ENCODE measurements around the gene PANK1.

PANK1 gene

GRCh38 chr10:89600041-89600440, 45.0 kb downstream of the PANK1 start:
- Histone ChIP-seq H3K4me2 (ENCODE audit: insufficient read depth, low read length, poor library complexity, severe bottlenecking) (no peak overlapping the region), H3K18ac (ENCODE audit: low read length) (no peak overlapping the region), H3K23ac (ENCODE audit: low read depth, low read length, poor library complexity) (no peak overlapping the region), H3K4me3 (ENCODE audit: low read length in 2 of 2) (no peak overlapping the region), H2AFZ (ENCODE audit: low read length) (no peak overlapping the region), H3K79me1 (ENCODE audit: low read depth, low read length) (no peaks in the 10 kb centered on the region), H3K27me3 (ENCODE audit: control insufficient read depth in 3 of 3, insufficient read depth in 3 of 3, low read depth in 1 of 3, low read length in 3 of 3) (no peaks in the 10 kb centered on the region), H3K9me3 (replicated peaks in 1 of 2; ENCODE audit: control insufficient read depth in 2 of 2, insufficient read depth in 1 of 2, low read depth in 1 of 2, low read length in 2 of 2) (no peaks in the 10 kb centered on the region), H2BK15ac (ENCODE audit: low read length) (no peak overlapping the region), H3K27ac (replicated peaks; ENCODE audit: low read length) (no peak overlapping the region), H3K14ac (ENCODE audit: low read length) (no peak overlapping the region), H2AK5ac (ENCODE audit: low read depth, low read length) (no peak overlapping the region), H2BK12ac (ENCODE audit: low read length) (no peak overlapping the region), H4K8ac (ENCODE audit: low read depth, low read length) (no peak overlapping the region), H3K36me3 (replicated peaks in 1 of 2; ENCODE audit: control insufficient read depth in 2 of 2, insufficient read depth in 2 of 2, low read length in 2 of 2) (peaks cover 9 to 83% of the 10 kb centered on the region in 2 donors), H2BK5ac (ENCODE audit: low read length) (no peak overlapping the region), H3K4ac (ENCODE audit: low read length) (no peak overlapping the region), H2BK120ac (ENCODE audit: low read depth, low read length) (no peak overlapping the region), H3K4me1 (ENCODE audit: control insufficient read depth in 2 of 2, insufficient read depth in 1 of 2, low read depth in 1 of 2, low read length in 2 of 2) (no peaks in the 10 kb centered on the region), H4K91ac (ENCODE audit: low read depth, low read length, poor library complexity) (no peak overlapping the region), H3K9ac (ENCODE audit: low read depth, low read length, poor library complexity) (no peak overlapping the region)
- no CpG with 5 or more reads among the region's 3 CpGs for WGBS, 2 donors (ENCODE audit: extremely low coverage in 2 of 2, insufficient read length in 2 of 2, insufficient replicate concordance in 1 of 2)
- DNase-seq (ENCODE audit: low spot score), result no peak

GRCh38 chr10:89593043-89593442, 52.0 kb downstream of the PANK1 start:
- Histone ChIP-seq H3K23ac (ENCODE audit: low read depth, low read length, poor library complexity) (no peak overlapping the region), H3K36me3 (replicated peaks in 1 of 2; ENCODE audit: control insufficient read depth in 2 of 2, insufficient read depth in 2 of 2, low read length in 2 of 2) (peaks cover 6 to 92% of the 10 kb centered on the region in 2 donors), H4K91ac (ENCODE audit: low read depth, low read length, poor library complexity) (no peak overlapping the region), H3K18ac (ENCODE audit: low read length) (no peak overlapping the region), H3K79me1 (ENCODE audit: low read depth, low read length) (no peaks in the 10 kb centered on the region), H3K27me3 (ENCODE audit: control insufficient read depth in 3 of 3, insufficient read depth in 3 of 3, low read depth in 1 of 3, low read length in 3 of 3) (no peaks in the 10 kb centered on the region), H2BK120ac (ENCODE audit: low read depth, low read length) (no peak overlapping the region), H2BK15ac (ENCODE audit: low read length) (no peak overlapping the region), H2AK5ac (ENCODE audit: low read depth, low read length) (no peak overlapping the region), H3K4me1 (ENCODE audit: control insufficient read depth in 2 of 2, insufficient read depth in 1 of 2, low read depth in 1 of 2, low read length in 2 of 2) (peaks cover 0 to 2% of the 10 kb centered on the region in 2 donors), H2BK5ac (ENCODE audit: low read length) (no peak overlapping the region), H3K4me3 (ENCODE audit: low read length in 2 of 2) (no peak overlapping the region), H3K14ac (ENCODE audit: low read length) (no peak overlapping the region), H3K4ac (ENCODE audit: low read length) (no peak overlapping the region), H2BK12ac (ENCODE audit: low read length) (no peak overlapping the region), H4K8ac (ENCODE audit: low read depth, low read length) (no peak overlapping the region), H3K4me2 (ENCODE audit: insufficient read depth, low read length, poor library complexity, severe bottlenecking) (no peak overlapping the region), H3K9ac (ENCODE audit: low read depth, low read length, poor library complexity) (no peak overlapping the region), H3K27ac (replicated peaks; ENCODE audit: low read length) (no peak overlapping the region), H2AFZ (ENCODE audit: low read length) (no peak overlapping the region), H3K9me3 (replicated peaks in 1 of 2; ENCODE audit: control insufficient read depth in 2 of 2, insufficient read depth in 1 of 2, low read depth in 1 of 2, low read length in 2 of 2) (peaks cover 0 to 8% of the 10 kb centered on the region in 2 donors)
- WGBS, 2 donors (ENCODE audit: extremely low coverage in 2 of 2, insufficient read length in 2 of 2, insufficient replicate concordance in 1 of 2), result no CpG with 5 or more reads among the region's 10 CpGs
- DNase-seq (ENCODE audit: low spot score), result no peak

DNA sequence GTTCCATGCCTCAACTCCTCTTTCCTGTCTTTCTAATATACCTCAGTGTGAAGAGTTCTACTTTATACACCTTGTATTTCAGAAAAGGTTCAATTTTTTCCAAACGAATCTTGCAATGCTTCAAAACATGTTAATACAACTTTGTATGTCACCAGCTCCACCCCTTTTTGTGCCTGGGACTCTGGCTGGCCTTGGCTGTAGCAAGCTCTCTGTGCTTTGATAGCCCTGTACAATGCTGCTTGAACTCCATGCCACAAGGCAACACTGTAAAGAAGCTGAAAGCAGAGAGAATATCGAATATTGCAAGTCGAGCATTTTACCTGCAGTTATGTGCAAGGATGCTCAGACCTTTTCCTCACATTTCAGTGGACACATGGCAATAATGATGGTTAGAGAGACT, 52.5 kb downstream of the PANK1 start:
- Histone ChIP-seq H3K4ac (ENCODE audit: low read length) (no peak overlapping the region), H2AFZ (ENCODE audit: low read length) (no peak overlapping the region), H2BK12ac (ENCODE audit: low read length) (no peak overlapping the region), H3K9me3 (replicated peaks in 1 of 2; ENCODE audit: control insufficient read depth in 2 of 2, insufficient read depth in 1 of 2, low read depth in 1 of 2, low read length in 2 of 2) (peaks cover 0 to 11% of the 10 kb centered on the region in 2 donors), H2BK120ac (ENCODE audit: low read depth, low read length) (no peak overlapping the region), H2AK5ac (ENCODE audit: low read depth, low read length) (no peak overlapping the region), H2BK15ac (ENCODE audit: low read length) (no peak overlapping the region), H3K4me1 (ENCODE audit: control insufficient read depth in 2 of 2, insufficient read depth in 1 of 2, low read depth in 1 of 2, low read length in 2 of 2) (peaks cover 0 to 2% of the 10 kb centered on the region in 2 donors), H3K18ac (ENCODE audit: low read length) (no peak overlapping the region), H3K4me2 (ENCODE audit: insufficient read depth, low read length, poor library complexity, severe bottlenecking) (no peak overlapping the region), H3K79me1 (ENCODE audit: low read depth, low read length) (no peaks in the 10 kb centered on the region), H3K4me3 (ENCODE audit: low read length in 2 of 2) (no peak overlapping the region), H3K27ac (replicated peaks; ENCODE audit: low read length) (no peak overlapping the region), H3K27me3 (ENCODE audit: control insufficient read depth in 3 of 3, insufficient read depth in 3 of 3, low read depth in 1 of 3, low read length in 3 of 3) (no peaks in the 10 kb centered on the region), H4K91ac (ENCODE audit: low read depth, low read length, poor library complexity) (no peak overlapping the region), H2BK5ac (ENCODE audit: low read length) (no peak overlapping the region), H3K36me3 (replicated peaks in 1 of 2; ENCODE audit: control insufficient read depth in 2 of 2, insufficient read depth in 2 of 2, low read length in 2 of 2) (peaks cover 6 to 92% of the 10 kb centered on the region in 2 donors), H3K14ac (ENCODE audit: low read length) (no peak overlapping the region), H4K8ac (ENCODE audit: low read depth, low read length) (no peak overlapping the region), H3K9ac (ENCODE audit: low read depth, low read length, poor library complexity) (no peak overlapping the region), H3K23ac (ENCODE audit: low read depth, low read length, poor library complexity) (no peak overlapping the region)
- no peak for DNase-seq (ENCODE audit: low spot score)
- WGBS, 2 donors (ENCODE audit: extremely low coverage in 2 of 2, insufficient read length in 2 of 2, insufficient replicate concordance in 1 of 2), result no CpG with 5 or more reads among the region's 3 CpGs

GRCh38 chr10:89591796-89592271, 53.2 kb downstream of the PANK1 start:
- Histone ChIP-seq H3K4me3 (ENCODE audit: low read length in 2 of 2) (no peak overlapping the region), H2AFZ (ENCODE audit: low read length) (no peak overlapping the region), H3K27me3 (ENCODE audit: control insufficient read depth in 3 of 3, insufficient read depth in 3 of 3, low read depth in 1 of 3, low read length in 3 of 3) (no peaks in the 10 kb centered on the region), H2BK15ac (ENCODE audit: low read length) (no peak overlapping the region), H3K9ac (ENCODE audit: low read depth, low read length, poor library complexity) (no peak overlapping the region), H3K23ac (ENCODE audit: low read depth, low read length, poor library complexity) (no peak overlapping the region), H3K18ac (ENCODE audit: low read length) (no peak overlapping the region), H3K4ac (ENCODE audit: low read length) (no peak overlapping the region), H4K8ac (ENCODE audit: low read depth, low read length) (no peak overlapping the region), H3K4me1 (ENCODE audit: control insufficient read depth in 2 of 2, insufficient read depth in 1 of 2, low read depth in 1 of 2, low read length in 2 of 2) (peaks cover 0 to 2% of the 10 kb centered on the region in 2 donors), H2BK12ac (ENCODE audit: low read length) (no peak overlapping the region), H2BK5ac (ENCODE audit: low read length) (no peak overlapping the region), H3K36me3 (replicated peaks in 1 of 2; ENCODE audit: control insufficient read depth in 2 of 2, insufficient read depth in 2 of 2, low read length in 2 of 2) (peaks cover 6 to 92% of the 10 kb centered on the region in 2 donors), H2AK5ac (ENCODE audit: low read depth, low read length) (no peak overlapping the region), H3K4me2 (ENCODE audit: insufficient read depth, low read length, poor library complexity, severe bottlenecking) (no peak overlapping the region), H3K9me3 (replicated peaks in 1 of 2; ENCODE audit: control insufficient read depth in 2 of 2, insufficient read depth in 1 of 2, low read depth in 1 of 2, low read length in 2 of 2) (peaks cover 0 to 11% of the 10 kb centered on the region in 2 donors), H3K79me1 (ENCODE audit: low read depth, low read length) (no peaks in the 10 kb centered on the region), H2BK120ac (ENCODE audit: low read depth, low read length) (no peak overlapping the region), H3K14ac (ENCODE audit: low read length) (no peak overlapping the region), H4K91ac (ENCODE audit: low read depth, low read length, poor library complexity) (no peak overlapping the region), H3K27ac (replicated peaks; ENCODE audit: low read length) (no peak overlapping the region)
- WGBS, 2 donors (ENCODE audit: extremely low coverage in 2 of 2, insufficient read length in 2 of 2, insufficient replicate concordance in 1 of 2), result no CpG with 5 or more reads among the region's 3 CpGs
- no peak for DNase-seq (ENCODE audit: low spot score)
